NCI-H2081 treated with DMSO at 0.1 percent for 48 hours (cell line): Measurements from ENCODE around the gene COASY.
A peak's percentile ranks its signal among the peaks of the same experiment; 100 is the strongest.
"Not testable (repeated sequence)": the region's sequence is repeated elsewhere in the genome, so short reads cannot be mapped to it uniquely, and the experiment has no call there.

Source experiments
- DNase-seq: peaks from one replicate; lab custom pipeline; 2025; lab: John Stamatoyannopoulos, UW

The COASY gene

DNA sequence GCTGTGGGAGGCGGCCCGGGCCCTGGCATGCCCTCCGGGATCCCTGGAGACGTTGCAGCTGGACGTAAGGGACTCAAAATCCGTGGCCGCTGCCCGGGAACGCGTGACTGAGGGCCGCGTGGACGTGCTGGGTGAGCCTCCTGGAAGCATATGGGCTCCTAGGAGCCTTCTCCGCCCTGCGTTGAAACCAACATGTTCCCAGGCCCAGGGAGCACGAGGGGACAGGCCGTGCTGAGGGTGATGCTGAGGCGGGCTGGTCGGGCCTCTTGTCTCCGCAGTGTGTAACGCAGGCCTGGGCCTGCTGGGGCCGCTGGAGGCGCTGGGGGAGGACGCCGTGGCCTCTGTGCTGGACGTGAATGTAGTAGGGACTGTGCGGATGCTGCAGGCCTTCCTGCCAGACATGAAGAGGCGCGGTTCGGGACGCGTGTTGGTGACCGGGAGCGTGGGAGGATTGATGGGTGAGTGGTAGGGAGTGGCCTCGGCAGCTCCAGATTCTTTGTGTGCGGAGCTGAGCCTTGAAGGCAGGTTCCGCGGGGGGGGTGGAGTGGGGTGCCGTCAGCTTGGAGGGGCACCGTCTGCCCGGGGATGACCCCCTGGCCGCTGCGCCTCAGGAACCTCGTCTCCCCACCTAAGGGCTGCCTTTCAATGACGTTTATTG lies 8.7 kb upstream of the COASY start:
- no peak for DNase-seq

DNA sequence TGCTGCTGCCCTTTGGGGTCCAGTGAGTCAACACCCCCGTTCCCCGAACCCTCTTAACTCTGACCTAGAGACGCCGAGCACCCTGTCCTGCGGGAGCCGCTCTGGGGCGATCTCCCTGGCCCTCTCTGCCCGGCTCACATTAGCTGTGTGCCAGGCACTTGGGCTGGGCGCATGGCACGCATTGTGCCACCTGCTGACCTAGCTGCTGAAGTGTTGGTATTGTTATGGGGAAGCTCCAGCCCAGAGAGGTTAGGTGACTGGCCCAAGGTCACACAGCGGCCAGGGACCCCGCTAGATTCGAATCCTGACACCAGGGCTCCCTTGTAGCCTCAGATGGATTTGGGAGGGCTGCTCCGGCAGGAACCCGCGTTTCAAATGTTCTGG lies 8.1 kb upstream of the COASY start:
- no peak for DNase-seq

DNA sequence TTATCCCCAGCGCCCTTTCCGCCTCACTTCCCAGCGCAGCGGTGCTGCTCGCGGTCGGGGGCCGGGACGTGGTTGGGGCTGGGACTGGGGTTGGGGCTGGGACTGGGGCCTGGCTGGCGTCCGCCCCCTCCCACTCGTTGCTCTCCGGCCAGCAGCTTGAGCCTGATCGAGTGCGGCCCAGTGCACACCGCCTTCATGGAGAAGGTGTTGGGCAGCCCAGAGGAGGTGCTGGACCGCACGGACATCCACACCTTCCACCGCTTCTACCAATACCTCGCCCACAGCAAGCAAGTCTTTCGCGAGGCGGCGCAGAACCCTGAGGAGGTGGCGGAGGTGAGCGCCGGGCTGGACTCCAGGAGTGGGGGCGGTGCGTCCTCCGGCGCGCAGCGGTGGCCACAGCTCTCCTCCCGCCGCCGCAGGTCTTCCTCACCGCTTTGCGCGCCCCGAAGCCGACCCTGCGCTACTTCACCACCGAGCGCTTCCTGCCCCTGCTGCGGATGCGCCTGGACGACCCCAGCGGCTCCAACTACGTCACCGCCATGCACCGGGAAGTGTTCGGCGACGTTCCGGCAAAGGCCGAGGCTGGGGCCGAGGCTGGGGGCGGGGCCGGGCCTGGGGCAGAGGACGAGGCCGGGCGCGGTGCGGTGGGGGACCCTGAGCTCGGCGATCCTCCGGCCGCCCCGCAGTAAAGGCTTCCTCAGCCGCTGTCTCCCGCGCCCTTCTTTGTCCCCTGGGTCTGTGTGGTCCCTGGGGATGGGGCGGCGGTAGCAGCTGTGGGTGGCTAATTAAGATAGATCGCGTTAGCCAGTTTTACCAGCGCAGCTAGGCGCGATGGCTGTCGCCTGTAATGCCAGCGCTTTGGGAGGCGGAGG lies 7.5 kb upstream of the COASY start:
- peak; percentile 26 for DNase-seq

DNA sequence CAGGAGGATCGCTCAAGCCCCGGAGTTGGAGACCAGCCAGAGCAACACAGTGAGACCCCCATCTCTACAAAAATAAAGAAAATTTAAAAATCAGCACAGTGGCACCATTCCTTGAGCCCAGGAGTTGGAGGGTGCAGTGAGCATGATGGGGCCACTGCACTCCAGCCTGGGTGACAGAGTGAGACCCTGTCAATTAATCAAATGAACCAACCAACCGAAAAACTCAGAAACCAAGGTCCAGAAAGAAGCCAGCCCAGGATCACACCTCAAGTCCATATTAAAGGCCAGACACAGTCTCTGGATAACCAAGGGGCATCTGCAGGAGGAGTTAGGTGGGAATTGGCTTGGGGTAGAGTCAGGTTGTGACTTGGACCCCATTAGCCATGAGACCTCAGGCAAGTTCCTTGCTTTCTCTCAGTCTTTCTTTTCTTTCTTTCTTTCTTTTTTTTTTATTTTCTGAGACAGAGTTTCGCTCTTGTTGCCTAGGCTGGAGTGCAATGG lies 6.8 kb upstream of the COASY start:
- DNase-seq = no peak

DNA sequence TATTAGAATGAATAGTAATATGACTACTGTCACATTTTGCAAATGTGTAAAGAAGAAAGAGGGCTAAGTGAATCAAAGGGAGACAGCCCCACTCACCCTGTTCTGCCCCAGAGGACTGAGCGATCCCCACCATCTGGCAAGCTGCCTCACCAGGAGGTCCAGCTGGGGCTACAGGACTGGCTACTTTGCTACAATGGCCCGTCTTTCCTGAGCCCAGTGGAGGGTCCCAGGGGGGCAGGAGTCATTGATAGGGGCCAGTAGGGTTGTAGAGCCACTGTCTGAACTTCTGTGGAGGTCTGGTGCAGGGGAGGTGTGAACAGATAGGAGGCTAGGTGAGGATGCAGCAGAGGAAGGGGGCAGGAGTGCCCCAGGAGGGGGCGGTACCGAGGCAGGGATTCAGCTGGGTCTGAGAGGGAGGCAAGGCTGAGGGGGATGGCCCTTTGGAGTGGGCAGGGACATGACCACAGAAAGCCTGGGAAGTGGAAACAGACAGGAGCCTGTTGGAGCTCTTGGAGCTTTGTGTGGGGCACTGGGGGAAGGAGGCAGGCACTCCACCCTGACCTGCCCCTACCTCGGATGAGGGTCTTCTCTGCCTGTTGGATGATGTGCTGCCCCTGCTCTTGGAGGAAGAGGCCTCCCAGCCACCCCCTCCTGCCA lies 5.9 kb upstream of the COASY start:
- not testable (repeated sequence) for DNase-seq

DNA sequence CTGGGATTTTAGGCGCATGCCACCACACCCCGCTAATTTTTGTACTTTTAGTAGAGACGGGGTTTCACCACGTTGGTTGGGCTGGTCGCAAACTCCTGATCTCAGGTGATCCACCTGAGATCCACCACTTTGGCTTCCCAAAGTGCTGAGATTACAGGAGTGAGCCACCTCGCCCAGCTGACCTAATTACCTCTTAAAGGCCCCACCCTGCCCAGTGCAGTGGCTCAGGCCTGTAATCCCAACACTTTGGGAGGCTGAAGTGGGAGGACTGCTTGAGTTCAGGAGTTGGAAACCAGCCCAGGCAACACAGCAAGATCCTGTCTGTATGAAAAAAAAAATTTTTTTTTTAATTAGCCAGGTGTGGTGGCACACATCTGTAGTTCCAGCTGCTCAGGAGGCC lies 2.9 kb upstream of the COASY start:
- no peak for DNase-seq

DNA sequence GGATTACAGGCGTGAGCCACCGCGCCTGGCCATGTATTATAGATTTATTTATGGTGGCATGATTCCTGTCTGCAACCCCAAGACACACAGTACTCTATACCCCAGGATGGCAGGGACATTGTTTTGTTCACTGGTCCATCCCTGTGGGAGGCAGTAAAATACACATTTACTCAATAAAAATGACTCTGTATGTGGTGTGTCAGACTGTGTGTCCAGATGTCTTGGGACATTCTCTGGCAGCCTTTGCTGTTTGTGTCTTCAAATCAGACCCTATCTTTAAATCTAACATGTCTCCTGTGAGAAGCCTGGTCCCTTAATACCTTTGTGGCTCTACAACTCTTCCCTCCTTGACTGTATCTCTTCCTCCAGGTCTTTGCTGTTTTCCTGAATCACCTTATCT lies 1.7 kb upstream of the COASY start:
- DNase-seq = no peak

DNA sequence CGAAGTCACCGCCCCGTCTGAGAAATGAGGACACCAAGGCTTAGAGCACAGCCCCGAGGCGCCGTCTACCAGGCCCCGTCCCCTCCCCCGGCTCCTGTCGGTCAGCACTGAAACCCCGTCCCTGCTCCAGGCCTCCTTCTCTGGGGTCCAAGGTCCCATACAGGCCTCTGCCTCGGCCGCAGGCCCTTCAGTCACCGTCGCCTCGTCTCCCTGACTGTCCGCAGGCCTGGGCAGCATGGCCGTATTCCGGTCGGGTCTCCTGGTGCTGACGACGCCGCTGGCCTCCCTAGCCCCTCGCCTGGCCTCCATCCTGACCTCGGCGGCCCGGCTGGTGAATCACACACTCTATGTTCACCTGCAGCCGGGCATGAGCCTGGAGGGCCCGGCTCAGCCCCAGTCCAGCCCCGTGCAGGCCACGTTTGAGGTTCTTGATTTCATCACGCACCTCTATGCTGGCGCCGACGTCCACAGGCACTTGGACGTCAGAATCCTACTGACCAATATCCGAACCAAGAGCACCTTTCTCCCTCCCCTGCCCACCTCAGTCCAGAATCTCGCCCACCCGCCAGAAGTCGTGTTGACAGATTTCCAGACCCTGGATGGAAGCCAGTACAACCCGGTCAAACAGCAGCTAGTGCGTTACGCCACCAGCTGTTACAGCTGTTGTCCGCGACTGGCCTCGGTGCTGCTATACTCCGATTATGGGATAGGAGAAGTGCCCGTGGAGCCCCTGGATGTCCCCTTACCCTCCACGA lies 617 bp downstream of the COASY start:
- no peak for DNase-seq

DNA sequence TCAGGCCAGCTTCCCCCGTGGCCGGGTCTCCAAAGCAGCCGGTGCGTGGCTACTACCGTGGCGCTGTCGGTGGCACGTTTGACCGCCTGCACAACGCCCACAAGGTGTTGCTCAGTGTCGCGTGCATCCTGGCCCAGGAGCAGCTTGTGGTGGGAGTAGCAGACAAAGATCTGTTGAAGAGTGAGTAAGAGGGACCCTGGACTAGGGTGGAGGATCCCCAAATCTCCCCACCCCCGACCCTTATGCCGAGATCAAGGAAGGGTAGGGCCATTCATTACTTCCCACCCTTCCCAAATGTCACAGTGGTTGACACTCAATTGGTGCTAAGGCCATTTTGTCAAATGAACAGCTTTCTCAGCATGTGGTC lies 1.2 kb downstream of the COASY start:
- DNase-seq = no peak

DNA sequence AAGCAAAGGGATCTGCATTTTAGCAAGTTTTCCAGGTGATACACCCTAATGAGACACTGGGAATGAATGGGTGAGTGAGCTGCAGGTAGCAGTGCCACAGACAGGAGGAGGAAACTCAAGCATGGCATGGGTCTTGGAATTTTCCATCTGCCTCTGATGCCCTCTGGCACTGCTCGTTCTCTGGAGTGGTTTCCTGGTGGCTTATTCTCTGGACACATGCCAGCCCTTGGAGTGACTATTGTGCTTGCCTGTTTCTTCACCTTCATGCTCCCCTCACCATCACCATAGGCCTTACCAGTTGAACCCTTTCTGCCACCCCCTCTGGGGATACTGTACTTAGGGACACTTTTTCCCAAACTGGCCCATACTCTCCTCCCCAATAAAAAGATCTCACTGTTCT lies 1.6 kb downstream of the COASY start:
- no peak for DNase-seq

DNA sequence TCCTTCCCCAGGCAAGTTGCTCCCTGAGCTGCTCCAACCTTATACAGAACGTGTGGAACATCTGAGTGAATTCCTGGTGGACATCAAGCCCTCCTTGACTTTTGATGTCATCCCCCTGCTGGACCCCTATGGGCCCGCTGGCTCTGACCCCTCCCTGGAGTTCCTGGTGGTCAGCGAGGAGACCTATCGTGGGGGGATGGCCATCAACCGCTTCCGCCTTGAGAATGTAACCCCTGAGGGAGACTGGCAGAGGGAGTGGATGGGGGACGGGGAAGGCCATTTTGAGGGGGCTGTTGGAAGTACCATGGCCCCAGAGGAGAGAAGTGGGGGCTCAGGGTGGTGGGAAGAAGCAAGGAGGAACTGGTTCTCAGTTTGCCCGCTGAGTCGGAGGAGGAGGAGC lies 2.0 kb downstream of the COASY start:
- DNase-seq = no peak

DNA sequence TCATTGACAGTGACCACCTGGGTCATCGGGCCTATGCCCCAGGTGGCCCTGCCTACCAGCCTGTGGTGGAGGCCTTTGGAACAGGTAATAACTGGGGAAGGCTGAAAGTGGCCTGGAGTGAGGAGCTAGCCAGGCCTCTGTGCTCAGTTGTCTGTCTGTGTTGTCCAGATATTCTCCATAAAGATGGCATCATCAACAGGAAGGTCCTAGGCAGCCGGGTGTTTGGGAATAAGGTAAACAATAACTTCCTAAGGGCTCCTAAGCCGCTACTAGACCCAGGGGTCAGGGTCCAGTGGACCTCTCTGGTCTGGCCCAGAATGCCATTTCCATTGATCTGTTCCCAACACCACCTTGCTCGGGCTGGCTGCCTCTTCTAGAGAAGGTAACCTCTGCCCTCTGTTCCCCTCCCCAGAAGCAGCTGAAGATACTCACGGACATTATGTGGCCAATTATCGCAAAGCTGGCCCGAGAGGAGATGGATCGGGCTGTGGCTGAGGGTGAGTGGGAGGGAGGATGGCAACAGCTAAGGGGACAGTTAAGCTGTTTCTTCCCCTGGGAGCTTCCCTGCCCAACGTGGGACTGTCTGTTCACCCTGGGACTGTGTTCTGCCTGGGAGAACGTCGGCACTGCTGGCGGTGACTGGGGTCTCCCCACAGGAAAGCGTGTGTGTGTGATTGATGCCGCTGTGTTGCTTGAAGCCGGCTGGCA lies 3.0 kb downstream of the COASY start:
- DNase-seq = no peak

DNA sequence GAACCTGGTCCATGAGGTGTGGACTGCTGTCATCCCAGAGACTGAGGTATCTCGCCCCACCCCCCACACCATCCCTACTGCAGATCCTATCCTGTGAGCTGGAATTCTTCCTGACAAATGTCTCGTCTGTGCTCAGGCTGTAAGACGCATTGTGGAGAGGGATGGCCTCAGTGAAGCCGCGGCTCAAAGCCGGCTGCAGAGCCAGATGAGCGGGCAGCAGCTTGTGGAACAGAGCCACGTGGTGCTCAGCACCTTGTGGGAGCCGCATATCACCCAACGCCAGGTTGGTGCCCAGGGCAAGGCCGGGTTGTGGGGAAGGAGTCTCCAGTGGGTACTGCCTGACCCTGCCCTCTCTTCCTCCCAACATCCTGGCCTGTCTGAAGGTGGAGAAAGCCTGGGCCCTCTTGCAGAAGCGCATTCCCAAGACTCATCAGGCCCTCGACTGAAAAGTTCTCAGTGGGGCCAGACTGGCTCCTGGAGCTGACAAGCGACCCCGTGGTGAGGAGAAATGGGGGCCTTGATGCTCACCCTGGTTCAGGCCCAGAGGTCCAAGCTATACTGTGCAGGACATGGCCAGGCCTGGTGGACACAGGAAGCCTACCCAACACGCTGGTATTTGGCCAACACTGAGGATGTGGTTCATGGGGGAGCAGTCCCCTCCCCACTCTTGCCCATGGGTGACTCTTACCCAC lies 3.7 kb downstream of the COASY start:
- no peak for DNase-seq

DNA sequence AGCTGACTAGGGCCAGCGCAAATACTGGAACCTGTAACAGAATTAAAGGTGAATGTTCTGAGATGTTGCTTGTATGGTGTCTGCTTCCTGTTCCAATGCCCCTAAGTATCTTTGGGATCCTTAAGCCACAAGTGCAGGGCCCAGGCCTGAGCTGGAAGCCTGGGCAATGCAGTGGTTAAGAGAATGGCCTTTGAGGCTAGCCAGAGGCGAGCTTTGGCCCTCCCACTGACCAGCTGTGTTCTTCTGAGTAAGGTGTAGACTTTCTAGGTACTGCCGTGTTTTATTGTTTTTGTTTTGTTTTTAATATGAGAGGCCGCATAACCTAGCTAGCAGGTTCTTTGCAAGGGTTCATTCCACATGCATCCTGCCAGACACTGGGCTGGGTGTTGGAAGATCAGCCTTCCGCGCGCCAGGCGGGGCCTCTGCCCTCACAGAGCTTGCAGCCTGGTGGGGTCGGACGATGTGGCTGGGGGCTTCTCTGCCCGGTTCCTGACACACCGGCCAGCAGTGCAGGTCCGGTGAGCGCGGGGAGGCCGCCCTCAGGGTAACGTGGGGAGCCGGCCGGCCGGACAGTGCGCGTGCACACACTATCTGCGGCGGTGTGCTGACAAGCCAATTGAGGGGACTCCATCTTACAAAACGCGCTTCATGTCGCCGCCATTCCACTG lies 4.4 kb downstream of the COASY start:
- DNase-seq = no peak

DNA sequence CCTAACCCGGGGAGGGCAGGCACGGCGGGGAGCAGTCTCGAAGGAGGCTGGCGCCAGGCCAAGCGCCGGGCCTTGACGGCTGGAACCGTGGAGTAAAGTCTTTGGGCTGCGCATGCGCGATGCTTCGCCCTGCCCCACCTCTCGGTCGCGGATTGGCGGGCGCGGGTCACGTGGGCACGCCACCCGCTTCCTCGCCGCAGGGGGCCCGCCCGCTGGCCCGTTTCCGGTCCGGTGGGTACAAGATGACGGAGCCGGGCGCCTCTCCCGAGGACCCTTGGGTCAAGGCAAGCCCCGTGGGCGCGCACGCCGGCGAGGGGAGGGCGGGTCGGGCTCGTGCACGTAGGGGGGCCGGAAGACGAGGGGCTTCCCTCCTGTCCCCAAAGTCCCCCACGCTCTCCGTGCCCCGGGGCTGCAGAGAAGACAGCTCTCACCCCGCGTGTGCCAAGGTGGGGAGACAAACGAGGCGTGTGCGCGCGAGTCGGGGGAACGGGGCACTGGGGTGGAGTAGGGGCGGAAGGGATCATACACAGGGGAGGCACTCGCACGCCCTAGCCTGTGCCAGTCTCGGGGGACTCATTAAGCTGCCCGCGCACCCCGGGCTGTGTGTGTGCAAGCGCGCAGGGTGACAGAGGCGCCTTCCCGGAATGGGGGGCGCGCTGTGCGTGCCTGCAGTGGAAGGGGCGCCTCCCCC lies 5.1 kb downstream of the COASY start, which contains the start of gene MLX:
TSS of gene MLX (plus strand) at position 218 of the 691 bp plus-strand sequence. CDS start at position 243, 25 bp downstream.
- peak; percentile 83 for DNase-seq

DNA sequence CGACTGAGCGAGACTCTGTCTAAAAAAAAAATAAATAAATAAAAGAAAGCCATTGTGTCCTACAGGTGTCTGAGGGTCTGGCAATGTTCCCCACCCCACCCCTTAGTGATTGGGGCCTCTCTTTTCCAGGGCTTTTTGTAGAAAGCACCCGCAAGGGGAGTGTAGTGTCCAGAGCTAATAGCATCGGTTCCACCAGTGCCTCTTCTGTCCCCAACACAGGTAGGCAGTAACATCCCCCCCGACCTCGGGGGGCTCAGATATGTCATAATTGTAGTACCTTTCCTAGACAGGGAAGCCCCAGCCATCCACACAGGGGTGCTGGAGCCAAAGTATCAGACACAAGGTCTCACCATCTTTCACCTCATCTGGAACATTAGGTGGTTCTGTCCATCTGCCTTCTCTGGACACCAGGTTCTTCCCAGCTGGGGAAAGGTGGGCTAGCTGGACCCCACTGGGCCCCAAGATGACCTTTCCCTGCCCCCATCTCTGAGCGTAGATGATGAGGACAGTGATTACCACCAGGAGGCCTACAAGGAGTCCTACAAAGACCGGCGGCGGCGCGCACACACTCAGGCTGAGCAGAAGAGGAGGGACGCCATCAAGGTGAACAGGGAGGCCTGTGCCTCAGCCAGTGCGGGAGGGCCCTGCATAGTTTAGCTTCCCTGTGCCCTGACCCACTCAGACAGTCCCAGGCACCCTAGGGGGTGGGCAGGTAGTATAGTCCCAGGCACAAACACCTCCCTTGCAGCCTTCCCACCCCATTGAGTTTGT lies 6.6 kb downstream of the COASY start:
- no peak for DNase-seq

DNA sequence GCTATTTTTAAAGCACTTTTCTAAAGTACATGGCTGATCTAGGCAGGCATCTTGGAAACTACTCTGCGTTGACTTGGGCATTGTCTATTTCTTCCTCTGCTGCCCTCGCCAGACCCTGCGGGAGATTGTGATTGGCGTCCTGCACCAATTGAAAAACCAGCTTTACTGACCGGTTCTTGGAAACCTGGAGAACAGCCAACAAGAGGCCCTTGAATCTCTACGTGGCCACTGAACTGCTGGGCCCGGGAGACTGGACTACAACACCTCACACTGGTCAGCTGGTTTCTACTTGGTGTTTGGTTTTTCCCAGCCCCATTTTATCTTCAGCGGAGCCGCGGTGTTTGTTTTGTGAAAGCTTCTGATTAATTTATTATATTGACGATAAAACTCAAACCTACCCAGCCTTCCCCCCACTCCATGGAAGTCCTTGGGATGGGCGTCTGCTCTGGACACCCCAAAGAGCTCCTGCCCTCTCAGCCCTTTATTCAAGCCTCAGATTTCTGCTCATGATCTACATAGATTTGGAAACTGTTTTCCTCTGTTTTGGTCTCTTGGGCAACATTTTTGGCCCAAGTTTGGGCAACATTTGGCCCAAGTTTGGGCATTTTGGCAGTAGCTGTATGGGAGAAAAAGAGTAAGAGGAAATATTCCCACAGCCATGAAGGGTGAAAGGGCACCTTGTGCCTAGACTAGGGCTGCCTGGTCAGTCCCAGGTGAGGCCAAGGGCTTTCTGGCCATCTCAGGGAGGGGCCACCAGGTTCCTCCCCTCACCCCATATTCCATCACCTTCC lies 9.7 kb downstream of the COASY start:
- DNase-seq = no peak

DNA sequence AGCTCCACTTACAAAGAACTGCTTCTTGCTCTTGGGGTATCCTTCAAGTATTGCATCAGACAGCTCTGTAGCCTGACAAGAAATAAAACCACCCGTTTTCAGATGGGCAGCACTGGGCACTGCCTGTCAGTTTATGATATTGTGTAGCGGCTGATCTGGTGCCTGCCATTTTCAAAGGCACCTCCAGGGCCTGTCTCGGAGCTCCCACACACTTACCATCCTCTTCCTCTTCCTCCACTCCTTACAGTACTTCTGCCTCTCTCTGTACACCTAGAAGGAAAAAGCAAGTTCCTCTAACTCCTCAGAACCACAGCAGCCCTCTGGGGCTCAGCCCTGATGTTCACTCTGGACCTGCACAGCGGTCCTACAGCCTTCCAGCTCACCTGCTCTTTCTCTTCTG lies 11.1 kb downstream of the COASY start:
- no peak for DNase-seq
